Measurements from ENCODE around the gene LRMDA.
A peak's percentile ranks its signal among the peaks of the same experiment; 100 is the strongest.

The LRMDA gene

GRCh38 chr10:76299501-76299900 lies 868.1 kb downstream of the LRMDA start:
- Histone ChIP-seq H3K4me1 (ENCODE audit: insufficient read depth, low read length, poor library complexity, severe bottlenecking) (no peaks in the 10 kb centered on the region), H3K9me2 (replicated peaks; ENCODE audit: low read depth, low read length) (no peaks in the 10 kb centered on the region), H2AFZ (ENCODE audit: low read length) (no peak overlapping the region), H3K79me2 (ENCODE audit: insufficient read depth, low read length) (no peaks in the 10 kb centered on the region), H3K9me3 (ENCODE audit: insufficient read depth, low read depth, low read length) (no peaks in the 10 kb centered on the region), H3K9ac (ENCODE audit: low read depth, low read length, poor library complexity, severe bottlenecking) (no peak overlapping the region), H4K20me1 (ENCODE audit: insufficient read depth, low read length, poor library complexity, severe bottlenecking) (no peaks in the 10 kb centered on the region), H3K4me3 (ENCODE audit: low read length, poor library complexity, severe bottlenecking) (no peak overlapping the region), H3K36me3 (ENCODE audit: insufficient read depth, low read length) (no peaks in the 10 kb centered on the region), H3K27me3 (ENCODE audit: insufficient read depth, low read length, poor library complexity, severe bottlenecking) (no peaks in the 10 kb centered on the region), H3K4me2 (ENCODE audit: low read depth, low read length, poor library complexity, severe bottlenecking) (no peak overlapping the region), H3F3A (ENCODE audit: low read depth) (no peaks in the 10 kb centered on the region)
- TF ChIP-seq CTCF (conservative IDR thresholded peaks at IDR 0.05; ENCODE audit: low read length) = no peak

GRCh38 chr10:76301211-76301610 lies 869.8 kb downstream of the LRMDA start:
- Histone ChIP-seq H3F3A (ENCODE audit: low read depth) (no peaks in the 10 kb centered on the region), H3K9me3 (ENCODE audit: insufficient read depth, low read depth, low read length) (no peaks in the 10 kb centered on the region), H4K20me1 (ENCODE audit: insufficient read depth, low read length, poor library complexity, severe bottlenecking) (no peaks in the 10 kb centered on the region), H2AFZ (ENCODE audit: low read length) (no peak overlapping the region), H3K79me2 (ENCODE audit: insufficient read depth, low read length) (no peaks in the 10 kb centered on the region), H3K4me1 (ENCODE audit: insufficient read depth, low read length, poor library complexity, severe bottlenecking) (no peaks in the 10 kb centered on the region), H3K4me3 (ENCODE audit: low read length, poor library complexity, severe bottlenecking) (no peak overlapping the region), H3K36me3 (ENCODE audit: insufficient read depth, low read length) (no peaks in the 10 kb centered on the region), H3K27me3 (ENCODE audit: insufficient read depth, low read length, poor library complexity, severe bottlenecking) (no peaks in the 10 kb centered on the region), H3K9me2 (replicated peaks; ENCODE audit: low read depth, low read length) (no peaks in the 10 kb centered on the region), H3K9ac (ENCODE audit: low read depth, low read length, poor library complexity, severe bottlenecking) (no peak overlapping the region), H3K4me2 (ENCODE audit: low read depth, low read length, poor library complexity, severe bottlenecking) (no peak overlapping the region)
- TF ChIP-seq CTCF (conservative IDR thresholded peaks at IDR 0.05; ENCODE audit: low read length) = no peak
- TF ChIP-seq EZH2phosphoT487 (IDR thresholded peaks at IDR 0.05; ENCODE audit: borderline replicate concordance) = no peak

- Histone ChIP-seq H3K36me3 (ENCODE audit: insufficient read depth, low read length) (no peaks in the 10 kb centered on the region), H3K4me2 (ENCODE audit: low read depth, low read length, poor library complexity, severe bottlenecking) (no peak overlapping the region), H3K9me2 (replicated peaks; ENCODE audit: low read depth, low read length) (no peaks in the 10 kb centered on the region), H3K79me2 (ENCODE audit: insufficient read depth, low read length) (no peaks in the 10 kb centered on the region), H3F3A (ENCODE audit: low read depth) (no peaks in the 10 kb centered on the region), H2AFZ (ENCODE audit: low read length) (no peak overlapping the region), H3K9ac (ENCODE audit: low read depth, low read length, poor library complexity, severe bottlenecking) (no peak overlapping the region), H3K4me1 (ENCODE audit: insufficient read depth, low read length, poor library complexity, severe bottlenecking) (no peaks in the 10 kb centered on the region), H3K9me3 (ENCODE audit: insufficient read depth, low read depth, low read length) (no peaks in the 10 kb centered on the region), H3K27me3 (ENCODE audit: insufficient read depth, low read length, poor library complexity, severe bottlenecking) (no peaks in the 10 kb centered on the region), H4K20me1 (ENCODE audit: insufficient read depth, low read length, poor library complexity, severe bottlenecking) (no peaks in the 10 kb centered on the region), H3K4me3 (ENCODE audit: low read length, poor library complexity, severe bottlenecking) (no peak overlapping the region)
- no peak for TF ChIP-seq EZH2phosphoT487 (IDR thresholded peaks at IDR 0.05; ENCODE audit: borderline replicate concordance)
- TF ChIP-seq CTCF (conservative IDR thresholded peaks at IDR 0.05; ENCODE audit: low read length) = peak; percentile 50
Measured at GRCh38 chr10:76301950-76302349, 870.5 kb downstream of the LRMDA start.

Measured in Loucy (cell line).